PC-9 (cell line): ENCODE data around the gene SLC6A6. TPM values are rescaled to one million over a fixed set of nuclear protein-coding genes. Genes with fewer than 3 reads are reported as not detected.

Experiments used
- BruUV-seq: library from RNA; stranded (reverse); fragments of 400-500 nt; replicated peaks from 2 replicates; lab custom pipeline; 2021; lab: Mats Ljungman, UMichigan
- CTCF ChIA-PET: fragments of 300-600 bp; sonication (Branson Sonifier 250); formaldehyde crosslinking; loops from one replicate; lab custom pipeline; 2022; ENCODE audit warnings: antibody characterized with exemption; lab: Charles Lee
- POLR2A ChIA-PET: fragments of 300-600 bp; sonication (Branson Sonifier 250); formaldehyde crosslinking; loops from one replicate; lab custom pipeline; 2022; ENCODE audit warnings: antibody characterized with exemption; ENCODE audit not compliant: unreplicated experiment; lab: Charles Lee
- DNase-seq, 2 experiments: peaks; one replicate each; pipeline versions ENCODE4 v3.0.0 to v3.0.0-alpha.2; 2015 to 2022; ENCODE audit warnings: mixed read lengths in 1 of 2
- H2AFZ ChIP-seq: fragments of 200-600 bp; sonication (generic); 2 replicates; pipeline ENCODE4 v1.8.1; 2017; ENCODE audit warnings: antibody characterized with exemption
- H3F3A ChIP-seq: fragments of 200-600 bp; sonication (generic); 2 replicates; pipeline ENCODE4 v1.8.1; 2017; ENCODE audit warnings: antibody characterized with exemption, mild to moderate bottlenecking, low read depth; ENCODE audit not compliant: insufficient read depth
- H3K27ac ChIP-seq: fragments of 200-600 bp; sonication (generic); 2 replicates; pipeline ENCODE4 v1.6.1; 2016; ENCODE audit warnings: mixed run types
- H3K27me3 ChIP-seq: fragments of 200-600 bp; sonication (generic); 2 replicates; pipeline ENCODE4 v1.6.1; 2016; ENCODE audit warnings: low read depth, mixed run types; ENCODE audit not compliant: insufficient read depth
- H3K36me3 ChIP-seq: fragments of 200-600 bp; sonication (generic); 2 replicates; pipeline ENCODE4 v1.6.1; 2016; ENCODE audit warnings: low read depth, mixed run types
- H3K4me1 ChIP-seq: fragments of 200-600 bp; sonication (generic); replicated peaks from 2 replicates; pipeline ENCODE4 v1.6.1; 2016; ENCODE audit warnings: mixed run types; ENCODE audit not compliant: insufficient read depth
- H3K4me2 ChIP-seq: fragments of 200-600 bp; sonication (generic); 2 replicates; pipeline ENCODE4 v1.6.1; 2017; ENCODE audit warnings: mixed run types
- H3K4me3 ChIP-seq: fragments of 200-600 bp; sonication (generic); 2 replicates; pipeline ENCODE4 v1.6.1; 2016; ENCODE audit warnings: mixed run types
- H3K79me2 ChIP-seq: fragments of 200-600 bp; sonication (generic); 2 replicates; pipeline ENCODE4 v1.6.1; 2017; ENCODE audit warnings: low read depth, mixed run types
- H3K9me2 ChIP-seq: fragments of 200-600 bp; sonication (generic); 2 replicates; pipeline ENCODE4 v1.8.1; 2017; ENCODE audit warnings: mild to moderate bottlenecking; ENCODE audit not compliant: insufficient read depth
- H3K9me3 ChIP-seq: fragments of 200-600 bp; sonication (generic); 2 replicates; pipeline ENCODE4 v1.8.1; 2016; ENCODE audit warnings: low read depth; ENCODE audit not compliant: insufficient read depth
- H4K20me1 ChIP-seq: fragments of 200-600 bp; sonication (generic); 2 replicates; pipeline ENCODE4 v1.8.1; 2017; ENCODE audit not compliant: insufficient read depth
- CTCF ChIP-seq: fragments of 200-600 bp; sonication (generic); conservative IDR thresholded peaks from 2 replicates; pipeline ENCODE4 v1.6.1; 2017; ENCODE audit warnings: mixed run types, antibody characterized with exemption, mild to moderate bottlenecking, moderate library complexity
- EZH2 ChIP-seq: fragments of 200-600 bp; sonication (generic); IDR thresholded peaks from 2 replicates; pipeline ENCODE4 v1.8.0; 2017; ENCODE audit warnings: antibody characterized with exemption, low read depth
- intact Hi-C: fragments of 100-400 bp; cut with micrococcal nuclease; formaldehyde crosslinking; loops from one replicate; pipeline ENCODE4 v1.10.0; 2022; ENCODE audit not compliant: unreplicated experiment
- total RNA-seq: library from RNA; stranded (reverse); gene quantifications from 2 replicates; pipeline ENCODE4 v1.2.3, GENCODE V29; 2021

SLC6A6 gene
- total RNA-seq, 1 experiment from 2014 or later, result 122 TPM

- Histone ChIP-seq H3K79me2 (no peaks in the 10 kb centered on the region), H3K4me3 (no peak overlapping the region), H3K36me3 (no peaks in the 10 kb centered on the region), H3K9me2 (no peaks in the 10 kb centered on the region), H3K27me3 (0 out of 2 replicates have a peak, but pooled peaks cover 10% of the 10 kb centered on the region), H3K9me3 (no peaks in the 10 kb centered on the region), H3K4me1 (no peaks in the 10 kb centered on the region), H4K20me1 (no peaks in the 10 kb centered on the region), H3K4me2 (no peak overlapping the region), H3F3A (no peaks in the 10 kb centered on the region), H2AFZ (no peak overlapping the region), H3K27ac (no peak overlapping the region)
- no peak for TF ChIP-seq CTCF
- no peak for TF ChIP-seq EZH2
- no TSS peak for BruUV-seq
- intact Hi-C loops, result no loop called here
- no peak for DNase-seq
- ChIA-PET POLR2A (no interaction called here), CTCF (no interaction called here)
Observed at GRCh38 chr3:14536837-14537589, 134.6 kb downstream of the SLC6A6 start.

GRCh38 chr3:14537590-14538450 is 135.4 kb downstream of the SLC6A6 start:
- no peaks in the 10 kb centered on the region for H3K4me1 ChIP-seq
- no peak overlapping the region for H3K4me2 ChIP-seq
- intact Hi-C loops, result no loop called here
- no peaks in the 10 kb centered on the region for H3K36me3 ChIP-seq
- no peaks in the 10 kb centered on the region for H4K20me1 ChIP-seq
- no peak overlapping the region for H3K4me3 ChIP-seq
- no peaks in the 10 kb centered on the region for H3F3A ChIP-seq
- ChIA-PET CTCF (no interaction called here), POLR2A (no interaction called here)
- no peak for TF ChIP-seq EZH2
- no peak for TF ChIP-seq CTCF
- peaks cover 16% of the 10 kb centered on the region for H3K27me3 ChIP-seq
- BruUV-seq, result no TSS peak
- no peaks in the 10 kb centered on the region for H3K9me2 ChIP-seq
- H2AFZ ChIP-seq, result no peak overlapping the region
- no peaks in the 10 kb centered on the region for H3K9me3 ChIP-seq
- no peak overlapping the region for H3K27ac ChIP-seq
- H3K79me2 ChIP-seq, result no peaks in the 10 kb centered on the region
- DNase-seq, result no peak

GRCh38 chr3:14538451-14539088 is 136.2 kb downstream of the SLC6A6 start:
- Histone ChIP-seq H2AFZ (no peak overlapping the region), H3K27me3 (peaks cover 21% of the 10 kb centered on the region), H3K79me2 (no peaks in the 10 kb centered on the region), H3K4me3 (no peak overlapping the region), H4K20me1 (no peaks in the 10 kb centered on the region), H3K27ac (no peak overlapping the region), H3F3A (no peaks in the 10 kb centered on the region), H3K4me1 (no peaks in the 10 kb centered on the region), H3K36me3 (no peaks in the 10 kb centered on the region), H3K9me3 (no peaks in the 10 kb centered on the region), H3K9me2 (no peaks in the 10 kb centered on the region), H3K4me2 (no peak overlapping the region)
- CTCF ChIA-PET, result interaction anchor here (1.3 kb wide), 1 partner anchor 10 kb away, joined by 3 read pairs; no protein-coding TSS in a partner anchor
- no TSS peak for BruUV-seq
- intact Hi-C loops, result no loop called here
- POLR2A ChIA-PET, result no interaction called here
- DNase-seq, result no peak
- no peak for TF ChIP-seq EZH2
- TF ChIP-seq CTCF, result no peak
